ENCODE measurements around the gene CGB1. TPM values are rescaled to one million over a fixed set of nuclear protein-coding genes. Genes with fewer than 3 reads are reported as not detected.
"Not testable (repeated sequence)": the region's sequence is repeated elsewhere in the genome, so short reads cannot be mapped to it uniquely, and the experiment has no call there.

Gene CGB1
- polyA plus RNA-seq, 1 donor (not counting 4 experiments of a cell fraction or from before 2014, with no cell fraction given), result not detected

DNA sequence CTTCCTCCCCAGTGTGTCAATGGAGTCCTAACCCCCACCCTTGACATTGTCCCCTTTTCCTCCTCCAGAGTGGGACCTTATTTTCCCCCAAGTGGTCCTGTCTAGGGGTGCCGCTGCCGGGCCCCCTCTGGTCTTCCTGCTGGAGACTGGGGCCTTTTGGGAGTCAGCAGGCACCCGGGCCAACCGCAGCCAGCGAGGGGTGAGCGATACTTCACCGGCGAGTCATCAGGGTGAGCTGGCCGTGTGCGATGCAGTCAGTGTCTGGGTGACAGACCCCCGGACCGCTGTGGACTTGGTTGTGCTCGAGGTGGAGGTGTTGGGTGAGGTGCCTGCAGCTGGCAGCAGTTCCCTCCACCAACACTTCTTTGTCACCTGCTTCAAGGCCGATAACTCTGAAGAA, 6.9 kb downstream of the CGB1 start:
- H3K9me3 ChIP-seq (ENCODE audit: control insufficient read depth, low read depth, low read length); H3K4me1 ChIP-seq (ENCODE audit: control insufficient read depth, extremely low read depth, insufficient read depth, low read length); dilution Hi-C loops (cut with MboI; ENCODE audit: extremely low pct_ligation_motif_present, low sequenced_read_pairs); DNase-seq (ENCODE audit: low read depth, low spot score); H3K9me1 ChIP-seq (ENCODE audit: control insufficient read depth, extremely low read depth, insufficient read depth, low read length); H4K20me1 ChIP-seq (ENCODE audit: control insufficient read depth, extremely low read depth, insufficient read depth, low read length); H3K36me3 ChIP-seq (ENCODE audit: control insufficient read depth in 2 of 2, extremely low read depth in 1 of 2, insufficient read depth in 2 of 2, low read length in 2 of 2); H3K27me3 ChIP-seq (ENCODE audit: control insufficient read depth, extremely low read depth, insufficient read depth, low read length); H3K9ac ChIP-seq (ENCODE audit: control insufficient read depth, extremely low read depth, insufficient read depth, low read length); H3K4me2 ChIP-seq (ENCODE audit: control insufficient read depth, extremely low read depth, insufficient read depth, low read depth, low read length); H3K27ac ChIP-seq (ENCODE audit: control insufficient read depth, insufficient read depth, low read length); H2AFZ ChIP-seq (ENCODE audit: control insufficient read depth, low read length); FAIRE-seq; H3K79me2 ChIP-seq (ENCODE audit: control insufficient read depth, insufficient read depth, low read length); H3K4me3 ChIP-seq (ENCODE audit: control insufficient read depth in 2 of 3, extremely low read depth in 1 of 3, insufficient read depth in 2 of 3, low read depth in 1 of 3, low read length in 3 of 3): not testable (repeated sequence)

GRCh38 chr19:49028686-49029085, 8.0 kb downstream of the CGB1 start:
- H3K4me1 ChIP-seq (ENCODE audit: control insufficient read depth, extremely low read depth, insufficient read depth, low read length); H3K9me1 ChIP-seq (ENCODE audit: control insufficient read depth, extremely low read depth, insufficient read depth, low read length); dilution Hi-C loops (cut with MboI; ENCODE audit: extremely low pct_ligation_motif_present, low sequenced_read_pairs); H3K36me3 ChIP-seq (ENCODE audit: control insufficient read depth in 2 of 2, extremely low read depth in 1 of 2, insufficient read depth in 2 of 2, low read length in 2 of 2); H2AFZ ChIP-seq (ENCODE audit: control insufficient read depth, low read length); H3K9me3 ChIP-seq (ENCODE audit: control insufficient read depth, low read depth, low read length); H3K9ac ChIP-seq (ENCODE audit: control insufficient read depth, extremely low read depth, insufficient read depth, low read length); FAIRE-seq; H3K4me3 ChIP-seq (ENCODE audit: control insufficient read depth in 2 of 3, extremely low read depth in 1 of 3, insufficient read depth in 2 of 3, low read depth in 1 of 3, low read length in 3 of 3); H3K4me2 ChIP-seq (ENCODE audit: control insufficient read depth, extremely low read depth, insufficient read depth, low read depth, low read length); H4K20me1 ChIP-seq (ENCODE audit: control insufficient read depth, extremely low read depth, insufficient read depth, low read length); H3K79me2 ChIP-seq (ENCODE audit: control insufficient read depth, insufficient read depth, low read length); H3K27me3 ChIP-seq (ENCODE audit: control insufficient read depth, extremely low read depth, insufficient read depth, low read length); DNase-seq (ENCODE audit: low read depth, low spot score); H3K27ac ChIP-seq (ENCODE audit: control insufficient read depth, insufficient read depth, low read length): not testable (repeated sequence)

DNA sequence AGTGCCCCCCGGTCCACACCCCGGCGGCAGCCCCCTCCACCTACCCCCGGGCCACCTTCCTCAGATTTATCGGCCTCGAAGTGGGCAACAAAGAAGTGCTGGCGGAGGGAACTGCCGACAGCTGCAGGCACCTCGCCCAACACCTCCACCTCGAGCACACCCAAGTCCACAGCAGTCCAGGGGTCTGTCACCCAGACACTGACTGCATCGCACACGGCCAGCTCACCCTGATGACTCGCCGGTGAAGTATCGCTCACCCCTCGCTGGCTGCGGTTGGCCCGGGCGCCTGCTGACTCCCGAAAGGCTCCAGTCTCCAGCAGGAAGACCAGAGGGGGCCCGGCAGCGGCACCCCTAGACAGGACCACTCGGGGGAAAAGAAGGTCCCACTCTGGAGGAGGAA, 11.1 kb downstream of the CGB1 start:
- H3K27ac ChIP-seq (ENCODE audit: control insufficient read depth, insufficient read depth, low read length); dilution Hi-C loops (cut with MboI; ENCODE audit: extremely low pct_ligation_motif_present, low sequenced_read_pairs); H3K36me3 ChIP-seq (ENCODE audit: control insufficient read depth in 2 of 2, extremely low read depth in 1 of 2, insufficient read depth in 2 of 2, low read length in 2 of 2); H3K27me3 ChIP-seq (ENCODE audit: control insufficient read depth, extremely low read depth, insufficient read depth, low read length); H3K9ac ChIP-seq (ENCODE audit: control insufficient read depth, extremely low read depth, insufficient read depth, low read length); H4K20me1 ChIP-seq (ENCODE audit: control insufficient read depth, extremely low read depth, insufficient read depth, low read length); H3K79me2 ChIP-seq (ENCODE audit: control insufficient read depth, insufficient read depth, low read length); H3K4me1 ChIP-seq (ENCODE audit: control insufficient read depth, extremely low read depth, insufficient read depth, low read length); DNase-seq (ENCODE audit: low read depth, low spot score); H2AFZ ChIP-seq (ENCODE audit: control insufficient read depth, low read length); FAIRE-seq; H3K9me1 ChIP-seq (ENCODE audit: control insufficient read depth, extremely low read depth, insufficient read depth, low read length); H3K9me3 ChIP-seq (ENCODE audit: control insufficient read depth, low read depth, low read length); H3K4me3 ChIP-seq (ENCODE audit: control insufficient read depth in 2 of 3, extremely low read depth in 1 of 3, insufficient read depth in 2 of 3, low read depth in 1 of 3, low read length in 3 of 3); H3K4me2 ChIP-seq (ENCODE audit: control insufficient read depth, extremely low read depth, insufficient read depth, low read depth, low read length): not testable (repeated sequence)

DNA sequence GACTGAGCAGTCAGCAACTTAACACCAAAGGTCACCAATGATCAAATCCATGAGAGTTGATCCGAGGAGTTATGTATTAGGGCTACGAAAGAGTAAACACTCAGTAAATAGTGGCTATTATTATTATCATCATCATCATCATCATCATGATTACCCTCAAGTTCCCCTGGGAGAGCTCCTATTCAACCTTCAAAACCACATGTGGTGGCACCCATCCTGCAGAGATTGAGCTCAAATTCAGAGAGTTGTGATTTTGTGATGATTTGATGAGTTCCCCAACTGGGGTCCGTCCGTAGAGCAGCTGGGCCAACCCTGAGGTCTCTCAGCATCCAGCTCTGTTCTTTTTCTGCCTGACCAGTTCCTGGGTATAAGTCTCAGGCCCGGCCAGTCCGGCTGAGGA, 11.6 kb downstream of the CGB1 start:
- FAIRE-seq; H3K9me3 ChIP-seq (ENCODE audit: control insufficient read depth, low read depth, low read length); dilution Hi-C loops (cut with MboI; ENCODE audit: extremely low pct_ligation_motif_present, low sequenced_read_pairs): not testable (repeated sequence)

GRCh38 chr19:49024233-49024632, 12.5 kb downstream of the CGB1 start, which contains the start of gene CGB3:
CGB3 (minus strand) TSS chr19:49024333; CDS start chr19:49023971, 362 bp downstream.
- H3K79me2 ChIP-seq (ENCODE audit: control insufficient read depth, insufficient read depth, low read length); H2AFZ ChIP-seq (ENCODE audit: control insufficient read depth, low read length); H3K36me3 ChIP-seq (ENCODE audit: control insufficient read depth in 2 of 2, extremely low read depth in 1 of 2, insufficient read depth in 2 of 2, low read length in 2 of 2); FAIRE-seq; H3K4me3 ChIP-seq (ENCODE audit: control insufficient read depth in 2 of 3, extremely low read depth in 1 of 3, insufficient read depth in 2 of 3, low read depth in 1 of 3, low read length in 3 of 3); H4K20me1 ChIP-seq (ENCODE audit: control insufficient read depth, extremely low read depth, insufficient read depth, low read length); H3K9me3 ChIP-seq (ENCODE audit: control insufficient read depth, low read depth, low read length); H3K27ac ChIP-seq (ENCODE audit: control insufficient read depth, insufficient read depth, low read length); H3K4me2 ChIP-seq (ENCODE audit: control insufficient read depth, extremely low read depth, insufficient read depth, low read depth, low read length); DNase-seq (ENCODE audit: low read depth, low spot score); dilution Hi-C loops (cut with MboI; ENCODE audit: extremely low pct_ligation_motif_present, low sequenced_read_pairs); H3K9ac ChIP-seq (ENCODE audit: control insufficient read depth, extremely low read depth, insufficient read depth, low read length); H3K4me1 ChIP-seq (ENCODE audit: control insufficient read depth, extremely low read depth, insufficient read depth, low read length); H3K9me1 ChIP-seq (ENCODE audit: control insufficient read depth, extremely low read depth, insufficient read depth, low read length): not testable (repeated sequence)
- H3K27me3 ChIP-seq (ENCODE audit: control insufficient read depth, extremely low read depth, insufficient read depth, low read length), result peaks cover 11% of the 10 kb centered on the region

More for the DNA sequence above, 11.6 kb downstream of the CGB1 start:
- not testable (repeated sequence) for DNase-seq (ENCODE audit: low read depth, low spot score); H3K27ac ChIP-seq (ENCODE audit: control insufficient read depth, insufficient read depth, low read length); H3K79me2 ChIP-seq (ENCODE audit: control insufficient read depth, insufficient read depth, low read length); H3K9ac ChIP-seq (ENCODE audit: control insufficient read depth, extremely low read depth, insufficient read depth, low read length); H3K9me1 ChIP-seq (ENCODE audit: control insufficient read depth, extremely low read depth, insufficient read depth, low read length); H3K4me3 ChIP-seq (ENCODE audit: control insufficient read depth in 2 of 3, extremely low read depth in 1 of 3, insufficient read depth in 2 of 3, low read depth in 1 of 3, low read length in 3 of 3); H2AFZ ChIP-seq (ENCODE audit: control insufficient read depth, low read length); H3K36me3 ChIP-seq (ENCODE audit: control insufficient read depth in 2 of 2, extremely low read depth in 1 of 2, insufficient read depth in 2 of 2, low read length in 2 of 2); H3K4me2 ChIP-seq (ENCODE audit: control insufficient read depth, extremely low read depth, insufficient read depth, low read depth, low read length); H4K20me1 ChIP-seq (ENCODE audit: control insufficient read depth, extremely low read depth, insufficient read depth, low read length); H3K4me1 ChIP-seq (ENCODE audit: control insufficient read depth, extremely low read depth, insufficient read depth, low read length)
- H3K27me3 ChIP-seq (ENCODE audit: control insufficient read depth, extremely low read depth, insufficient read depth, low read length), result peaks cover 10% of the 10 kb centered on the region
